ENCODE measurements around the gene UBAP2L.

The UBAP2L gene, protein sequence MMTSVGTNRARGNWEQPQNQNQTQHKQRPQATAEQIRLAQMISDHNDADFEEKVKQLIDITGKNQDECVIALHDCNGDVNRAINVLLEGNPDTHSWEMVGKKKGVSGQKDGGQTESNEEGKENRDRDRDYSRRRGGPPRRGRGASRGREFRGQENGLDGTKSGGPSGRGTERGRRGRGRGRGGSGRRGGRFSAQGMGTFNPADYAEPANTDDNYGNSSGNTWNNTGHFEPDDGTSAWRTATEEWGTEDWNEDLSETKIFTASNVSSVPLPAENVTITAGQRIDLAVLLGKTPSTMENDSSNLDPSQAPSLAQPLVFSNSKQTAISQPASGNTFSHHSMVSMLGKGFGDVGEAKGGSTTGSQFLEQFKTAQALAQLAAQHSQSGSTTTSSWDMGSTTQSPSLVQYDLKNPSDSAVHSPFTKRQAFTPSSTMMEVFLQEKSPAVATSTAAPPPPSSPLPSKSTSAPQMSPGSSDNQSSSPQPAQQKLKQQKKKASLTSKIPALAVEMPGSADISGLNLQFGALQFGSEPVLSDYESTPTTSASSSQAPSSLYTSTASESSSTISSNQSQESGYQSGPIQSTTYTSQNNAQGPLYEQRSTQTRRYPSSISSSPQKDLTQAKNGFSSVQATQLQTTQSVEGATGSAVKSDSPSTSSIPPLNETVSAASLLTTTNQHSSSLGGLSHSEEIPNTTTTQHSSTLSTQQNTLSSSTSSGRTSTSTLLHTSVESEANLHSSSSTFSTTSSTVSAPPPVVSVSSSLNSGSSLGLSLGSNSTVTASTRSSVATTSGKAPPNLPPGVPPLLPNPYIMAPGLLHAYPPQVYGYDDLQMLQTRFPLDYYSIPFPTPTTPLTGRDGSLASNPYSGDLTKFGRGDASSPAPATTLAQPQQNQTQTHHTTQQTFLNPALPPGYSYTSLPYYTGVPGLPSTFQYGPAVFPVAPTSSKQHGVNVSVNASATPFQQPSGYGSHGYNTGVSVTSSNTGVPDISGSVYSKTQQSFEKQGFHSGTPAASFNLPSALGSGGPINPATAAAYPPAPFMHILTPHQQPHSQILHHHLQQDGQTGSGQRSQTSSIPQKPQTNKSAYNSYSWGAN

DNA sequence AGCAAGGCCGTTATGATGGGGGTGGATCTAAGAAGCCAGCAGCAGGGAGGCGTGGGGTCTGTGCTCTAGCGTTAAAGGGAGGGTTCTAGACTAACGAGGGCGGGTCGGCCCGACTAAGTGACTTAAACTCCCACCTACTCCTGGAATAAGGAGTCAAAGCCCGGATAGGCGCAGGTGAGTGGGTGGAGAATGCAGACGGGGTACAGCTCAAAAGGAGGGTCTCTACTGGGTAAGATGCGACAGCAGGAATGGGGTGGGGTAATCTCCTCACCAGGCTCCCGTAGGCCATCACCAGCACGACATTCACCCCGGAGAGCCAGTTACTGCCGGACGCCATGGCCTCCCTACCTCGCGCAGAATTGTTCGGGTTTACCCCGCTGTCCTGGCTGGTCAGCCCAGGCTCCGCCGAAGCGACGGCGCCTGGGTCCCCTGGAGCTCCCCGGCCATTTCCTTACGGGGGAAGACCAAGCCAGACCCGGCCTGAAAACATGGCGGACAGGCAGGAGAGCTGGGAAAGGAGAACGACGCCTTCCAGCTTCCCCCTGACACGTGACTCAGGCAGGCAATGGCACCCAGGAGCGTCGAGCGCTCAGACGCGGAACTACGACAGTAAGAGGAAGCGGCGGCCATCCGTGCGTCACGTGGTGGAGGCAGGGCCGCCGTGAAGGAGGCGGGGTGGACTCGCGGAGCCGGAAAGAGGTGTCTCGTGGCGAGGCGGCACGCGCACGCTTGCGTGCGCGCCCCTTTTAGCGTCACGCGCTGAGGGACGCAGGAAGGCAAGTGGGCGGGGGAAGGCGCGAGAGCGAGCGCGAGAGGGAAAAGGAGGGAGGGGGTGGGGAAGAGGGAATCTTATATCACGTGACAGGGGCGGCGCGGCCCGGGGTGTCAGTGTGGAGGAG is at the start of gene UBAP2L:
UBAP2L (plus strand) TSS at position 885 of the 899 bp plus-strand sequence. CDS start 4,169 bp downstream, outside the sequence.
- H3K4me3 ChIP-seq (ENCODE audit: low read depth, low read length), result peak within 1 kb of the TSS; percentile 96
- TF ChIP-seq MYC (IDR thresholded peaks at IDR 0.05; ENCODE audit: low read depth, low read length) (peak; percentile 96), CTCF (IDR thresholded peaks at IDR 0.05; ENCODE audit: low read depth, low read length) (no peak), MAX (IDR thresholded peaks at IDR 0.05; ENCODE audit: low read depth, low read length) (peak; percentile 99), POLR2A (IDR thresholded peaks at IDR 0.05; ENCODE audit: extremely low read depth, insufficient read length) (peak; percentile 78)
- DNase-seq (ENCODE audit: low read depth), result peak; percentile 99

DNA sequence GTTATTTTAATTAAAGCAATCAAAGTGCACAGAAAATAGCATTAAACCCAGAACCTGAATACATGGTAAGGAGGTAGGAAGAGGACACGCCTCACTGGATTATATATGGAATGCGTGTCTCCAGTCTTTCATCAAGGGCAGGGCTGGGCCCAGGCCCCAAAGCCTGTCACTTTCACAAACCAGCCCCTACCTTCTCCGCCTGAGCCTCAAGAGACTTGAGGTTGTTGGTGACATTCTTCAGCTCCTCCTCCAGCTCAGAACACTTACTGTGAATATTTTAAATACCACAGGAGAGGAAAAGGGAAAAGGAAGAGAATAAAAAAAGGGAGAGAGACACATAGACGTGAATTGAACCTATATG is 49.6 kb upstream of the UBAP2L start:
- H3K4me3 ChIP-seq (ENCODE audit: low read depth, low read length), result no peak overlapping the region
- no peak for TF ChIP-seq CTCF (IDR thresholded peaks at IDR 0.05; ENCODE audit: low read depth, low read length)
- TF ChIP-seq POLR2A (IDR thresholded peaks at IDR 0.05; ENCODE audit: extremely low read depth, insufficient read length), result no peak
- no peak for TF ChIP-seq MYC (IDR thresholded peaks at IDR 0.05; ENCODE audit: low read depth, low read length)
- no peak for TF ChIP-seq MAX (IDR thresholded peaks at IDR 0.05; ENCODE audit: low read depth, low read length)
- DNase-seq (ENCODE audit: low read depth), result no peak

DNA sequence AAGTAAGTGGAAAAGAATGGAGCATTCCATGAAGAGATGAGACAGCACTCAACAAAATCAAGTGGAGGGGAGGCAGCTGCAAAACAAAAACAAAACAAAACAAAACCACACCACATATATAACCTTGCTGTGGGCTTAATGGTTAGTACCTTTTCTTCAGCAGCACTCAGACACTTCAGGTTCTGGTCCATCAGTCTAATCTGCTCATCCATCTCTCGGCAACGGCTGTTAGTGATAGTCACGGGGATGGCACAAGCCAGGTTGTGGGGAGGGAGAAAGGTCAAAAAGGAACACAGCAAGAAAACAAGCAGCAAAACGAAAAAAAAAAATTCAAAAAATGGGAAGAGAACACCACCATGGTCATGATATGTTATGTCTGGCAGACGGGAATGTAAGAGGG is 48.9 kb upstream of the UBAP2L start:
- TF ChIP-seq POLR2A (IDR thresholded peaks at IDR 0.05; ENCODE audit: extremely low read depth, insufficient read length) (no peak), MAX (IDR thresholded peaks at IDR 0.05; ENCODE audit: low read depth, low read length) (no peak), CTCF (IDR thresholded peaks at IDR 0.05; ENCODE audit: low read depth, low read length) (no peak), MYC (IDR thresholded peaks at IDR 0.05; ENCODE audit: low read depth, low read length) (no peak)
- H3K4me3 ChIP-seq (ENCODE audit: low read depth, low read length), result no peak overlapping the region
- DNase-seq (ENCODE audit: low read depth), result no peak

DNA sequence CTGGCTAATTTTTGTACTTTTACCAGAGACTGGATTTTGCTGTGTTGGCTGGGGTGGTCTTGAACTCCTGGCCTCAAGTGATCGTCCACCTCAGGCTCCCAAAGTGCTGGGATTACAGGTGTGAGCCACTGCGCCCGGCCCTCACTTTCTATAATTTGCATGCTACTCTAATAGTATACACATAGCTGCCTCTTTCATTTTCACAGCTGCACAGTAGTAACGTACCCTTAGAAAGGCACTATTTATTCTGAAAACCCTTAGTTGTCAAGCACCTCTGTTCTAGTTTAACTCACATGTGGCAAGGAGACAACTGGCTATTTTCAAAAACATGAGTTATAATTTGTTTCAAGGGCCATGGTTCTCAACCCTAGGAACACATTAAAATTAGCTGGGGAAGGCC is 46.1 kb upstream of the UBAP2L start:
- no peak overlapping the region for H3K4me3 ChIP-seq (ENCODE audit: low read depth, low read length)
- no peak for TF ChIP-seq MAX (IDR thresholded peaks at IDR 0.05; ENCODE audit: low read depth, low read length)
- TF ChIP-seq POLR2A (IDR thresholded peaks at IDR 0.05; ENCODE audit: extremely low read depth, insufficient read length), result no peak
- no peak for TF ChIP-seq MYC (IDR thresholded peaks at IDR 0.05; ENCODE audit: low read depth, low read length)
- TF ChIP-seq CTCF (IDR thresholded peaks at IDR 0.05; ENCODE audit: low read depth, low read length), result no peak
- no peak for DNase-seq (ENCODE audit: low read depth)

GRCh38 chr1:154176337-154176736 is 44.4 kb upstream of the UBAP2L start:
- no peak for DNase-seq (ENCODE audit: low read depth)
- no peak for TF ChIP-seq CTCF (IDR thresholded peaks at IDR 0.05; ENCODE audit: low read depth, low read length)
- TF ChIP-seq POLR2A (IDR thresholded peaks at IDR 0.05; ENCODE audit: extremely low read depth, insufficient read length), result no peak
- TF ChIP-seq MAX (IDR thresholded peaks at IDR 0.05; ENCODE audit: low read depth, low read length), result no peak
- TF ChIP-seq MYC (IDR thresholded peaks at IDR 0.05; ENCODE audit: low read depth, low read length), result no peak
- no peak overlapping the region for H3K4me3 ChIP-seq (ENCODE audit: low read depth, low read length)

Data from NB4 (cell line).